ENCODE measurements around the gene MYO7B. TPM values are rescaled to one million over a fixed set of nuclear protein-coding genes. Genes with fewer than 3 reads are reported as not detected.

The MYO7B gene
- total RNA-seq, 1 donor from 2014 or later: 0.29 TPM

- Mint-ChIP-seq H3K36me3 (ENCODE audit: unreplicated experiment) (no peaks in the 10 kb centered on the region), H3K27ac (ENCODE audit: unreplicated experiment) (no peak overlapping the region), H3K4me1 (ENCODE audit: low read depth, unreplicated experiment) (peaks cover 4% of the 10 kb centered on the region), H3K4me3 (ENCODE audit: unreplicated experiment) (no peak overlapping the region), H3K9me3 (ENCODE audit: unreplicated experiment) (peaks cover 1% of the 10 kb centered on the region), H3K27me3 (ENCODE audit: unreplicated experiment) (peaks cover 14% of the 10 kb centered on the region)
- TF ChIP-seq, protein P1, sequence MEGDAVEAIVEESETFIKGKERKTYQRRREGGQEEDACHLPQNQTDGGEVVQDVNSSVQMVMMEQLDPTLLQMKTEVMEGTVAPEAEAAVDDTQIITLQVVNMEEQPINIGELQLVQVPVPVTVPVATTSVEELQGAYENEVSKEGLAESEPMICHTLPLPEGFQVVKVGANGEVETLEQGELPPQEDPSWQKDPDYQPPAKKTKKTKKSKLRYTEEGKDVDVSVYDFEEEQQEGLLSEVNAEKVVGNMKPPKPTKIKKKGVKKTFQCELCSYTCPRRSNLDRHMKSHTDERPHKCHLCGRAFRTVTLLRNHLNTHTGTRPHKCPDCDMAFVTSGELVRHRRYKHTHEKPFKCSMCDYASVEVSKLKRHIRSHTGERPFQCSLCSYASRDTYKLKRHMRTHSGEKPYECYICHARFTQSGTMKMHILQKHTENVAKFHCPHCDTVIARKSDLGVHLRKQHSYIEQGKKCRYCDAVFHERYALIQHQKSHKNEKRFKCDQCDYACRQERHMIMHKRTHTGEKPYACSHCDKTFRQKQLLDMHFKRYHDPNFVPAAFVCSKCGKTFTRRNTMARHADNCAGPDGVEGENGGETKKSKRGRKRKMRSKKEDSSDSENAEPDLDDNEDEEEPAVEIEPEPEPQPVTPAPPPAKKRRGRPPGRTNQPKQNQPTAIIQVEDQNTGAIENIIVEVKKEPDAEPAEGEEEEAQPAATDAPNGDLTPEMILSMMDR (IDR thresholded peaks at IDR 0.05; ENCODE audit: partially characterized antibody, unreplicated experiment): no peak
- DNase-seq: no peak
Observed at GRCh38 chr2:127661949-127662510, 126.5 kb downstream of the MYO7B start.

- Mint-ChIP-seq H3K36me3 (ENCODE audit: unreplicated experiment) (no peaks in the 10 kb centered on the region), H3K27me3 (ENCODE audit: unreplicated experiment) (peaks cover 11% of the 10 kb centered on the region), H3K9me3 (ENCODE audit: unreplicated experiment) (peaks cover 1% of the 10 kb centered on the region), H3K4me1 (ENCODE audit: low read depth, unreplicated experiment) (peaks cover 4% of the 10 kb centered on the region), H3K27ac (ENCODE audit: unreplicated experiment) (no peak overlapping the region), H3K4me3 (ENCODE audit: unreplicated experiment) (no peak overlapping the region)
- no peak for DNase-seq
- TF ChIP-seq, protein P1 (IDR thresholded peaks at IDR 0.05; ENCODE audit: partially characterized antibody, unreplicated experiment): no peak
Observed at GRCh38 chr2:127662937-127663565, 127.6 kb downstream of the MYO7B start.

DNA sequence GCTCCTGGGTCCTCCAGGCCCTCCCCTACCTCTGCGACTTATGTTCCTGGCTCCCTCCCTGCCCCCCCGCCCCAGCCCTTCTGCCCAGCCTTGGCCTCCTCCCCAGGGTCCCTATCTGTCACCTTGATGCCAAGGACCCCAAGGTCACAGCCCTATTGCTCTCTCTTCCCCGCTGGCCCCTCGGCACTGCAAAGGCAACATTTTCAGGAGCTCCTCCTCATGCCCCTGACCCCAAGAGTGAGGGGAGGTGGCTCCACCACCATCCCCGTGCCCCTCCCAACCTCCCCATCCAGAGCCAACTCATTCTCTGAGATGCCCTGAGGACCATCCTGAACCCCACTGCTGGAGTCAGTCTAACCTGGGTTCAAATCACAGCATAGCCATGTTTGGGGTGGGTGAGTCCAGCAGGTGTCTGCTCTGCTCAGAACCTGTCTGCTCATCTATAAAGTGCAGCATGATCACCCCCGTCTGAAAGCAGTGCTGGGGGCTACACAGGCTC lies 128.1 kb downstream of the MYO7B start:
- Mint-ChIP-seq H3K4me1 (ENCODE audit: low read depth, unreplicated experiment) (peaks cover 3% of the 10 kb centered on the region), H3K27ac (ENCODE audit: unreplicated experiment) (no peak overlapping the region), H3K36me3 (ENCODE audit: unreplicated experiment) (no peaks in the 10 kb centered on the region), H3K27me3 (ENCODE audit: unreplicated experiment) (peaks cover 10% of the 10 kb centered on the region), H3K9me3 (ENCODE audit: unreplicated experiment) (peaks cover under 1% of the 10 kb centered on the region), H3K4me3 (ENCODE audit: unreplicated experiment) (no peak overlapping the region)
- TF ChIP-seq, protein P1 (IDR thresholded peaks at IDR 0.05; ENCODE audit: partially characterized antibody, unreplicated experiment): no peak
- no peak for DNase-seq

DNA sequence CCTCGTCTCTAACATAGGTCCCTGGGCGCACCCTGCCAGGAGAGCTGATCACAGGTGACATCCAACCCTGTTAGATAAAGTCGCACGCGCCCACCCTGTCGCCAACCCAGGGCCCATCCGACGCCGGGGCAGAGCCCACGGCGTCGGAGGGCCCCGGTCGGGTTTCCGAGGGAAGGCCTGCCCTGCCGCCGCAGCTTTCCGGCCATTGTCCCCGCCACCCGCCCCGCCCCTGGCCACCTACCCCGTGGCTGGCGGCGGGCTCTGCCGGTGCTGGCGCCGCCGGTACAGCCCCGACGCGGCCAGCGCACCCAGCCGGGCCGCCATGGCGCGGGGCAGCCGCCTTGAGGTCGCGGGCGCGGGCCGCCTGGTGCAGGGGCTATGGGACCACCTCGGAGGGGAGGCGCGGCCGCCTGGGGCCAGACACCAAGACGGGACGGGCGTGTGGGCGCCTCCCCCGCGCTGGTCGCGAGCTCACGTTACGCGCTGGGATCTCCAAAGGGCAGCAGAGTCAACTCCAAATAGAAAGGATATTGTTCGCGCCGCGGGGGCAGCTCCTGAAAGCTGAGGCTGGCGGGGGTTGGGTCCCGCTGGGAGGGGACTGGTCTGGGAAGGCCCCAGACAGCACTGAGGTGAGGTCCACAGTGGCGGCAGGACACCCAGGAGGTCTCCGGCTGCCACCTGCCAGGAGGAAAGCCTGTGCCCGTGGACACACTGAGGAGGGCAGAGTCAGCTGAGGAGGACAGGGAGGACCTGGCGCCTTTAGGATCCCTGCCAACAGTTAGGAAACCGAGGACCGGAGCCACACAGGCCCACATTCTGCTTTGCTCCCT lies 128.8 kb downstream of the MYO7B start:
- Mint-ChIP-seq H3K4me3 (ENCODE audit: unreplicated experiment) (no peak overlapping the region), H3K4me1 (ENCODE audit: low read depth, unreplicated experiment) (no peaks in the 10 kb centered on the region), H3K27me3 (ENCODE audit: unreplicated experiment) (peaks cover 10% of the 10 kb centered on the region), H3K36me3 (ENCODE audit: unreplicated experiment) (no peaks in the 10 kb centered on the region), H3K27ac (ENCODE audit: unreplicated experiment) (no peak overlapping the region), H3K9me3 (ENCODE audit: unreplicated experiment) (no peaks in the 10 kb centered on the region)
- TF ChIP-seq, protein P1 (IDR thresholded peaks at IDR 0.05; ENCODE audit: partially characterized antibody, unreplicated experiment): no peak
- no peak for DNase-seq

Data from glutamatergic neuron (in vitro differentiated cells).